Ovary (tissue), 3 donors: ENCODE results near the gene IRX5.
A peak's percentile ranks its signal among the peaks of the same experiment; 100 is the strongest.

Experiments used
- CTCF ChIP-seq, 3 donors: fragments of 450-650 bp in 2 of 3; fragments of 200-600 bp in 1 of 3; IDR thresholded peaks; one replicate each; pipeline versions ENCODE4 v1.5.1 to v1.8.0; 2016 to 2022; ENCODE audit warnings: antibody characterized with exemption in 3 of 3, mild to moderate bottlenecking in 1 of 3
- EP300 ChIP-seq: sonication (generic); formaldehyde crosslinking; IDR thresholded peaks from one replicate; pipeline ENCODE4 v1.6.1; 2017; ENCODE audit warnings: antibody characterized with exemption
- POLR2A ChIP-seq: fragments of 450-650 bp; IDR thresholded peaks from one replicate; pipeline ENCODE4 v1.6.1; 2017; ENCODE audit warnings: antibody characterized with exemption, mild to moderate bottlenecking, moderate library complexity
- donor health status: DM: no; HTN: no; CAD: no.

- TF ChIP-seq CTCF (IDR thresholded peaks at IDR 0.05), result peak in 2 of 3 donors; percentile 7 to 33
- no peak for TF ChIP-seq EP300
- peak; percentile 19 for TF ChIP-seq POLR2A
Measured at GRCh38 chr16:54929090-54930004, 1.3 kb upstream of the IRX5 start.
